Vagina (tissue), 2 donors: Measurements from ENCODE around the gene SUMO3. TPM values are rescaled to one million over a fixed set of nuclear protein-coding genes. Genes with fewer than 3 reads are reported as not detected.

ENCODE experiments used
- DNase-seq, 2 donors: peaks; one replicate each; pipeline ENCODE4 v3.0.0-alpha.2; 2017; ENCODE audit errors: extremely low spot score in 2 of 2
- H3K27ac ChIP-seq: fragments of 200-600 bp; sonication (generic); one replicate; pipeline ENCODE4 v1.5.1; 2019
- H3K27me3 ChIP-seq: fragments of 200-600 bp; sonication (generic); one replicate; pipeline ENCODE4 v1.5.1; 2019
- H3K36me3 ChIP-seq, 2 donors: fragments of 200-600 bp; sonication (generic); one replicate each; pipeline ENCODE4 v1.5.1; 2017 to 2019
- H3K4me1 ChIP-seq: fragments of 200-600 bp; sonication (generic); one replicate; pipeline ENCODE4 v1.5.1; 2019
- H3K4me3 ChIP-seq, 2 donors: fragments of 200-600 bp; sonication (generic); 1 replicate in 1 of 2; 2 replicates in 1 of 2; pipeline ENCODE4 v1.5.1; 2016 to 2019
- H3K9me3 ChIP-seq: fragments of 200-600 bp; sonication (generic); one replicate; pipeline ENCODE4 v1.5.1; 2019
- POLR2A ChIP-seq, 2 donors: fragments of 450-650 bp; IDR thresholded peaks; one replicate each; pipeline ENCODE4 v1.6.1; 2017; ENCODE audit warnings: antibody characterized with exemption in 2 of 2, mild to moderate bottlenecking in 2 of 2, moderate library complexity in 2 of 2
- POLR2AphosphoS5 ChIP-seq, 2 donors: sonication (generic); formaldehyde crosslinking; IDR thresholded peaks; one replicate each; pipeline ENCODE4 v1.9.0; 2017; ENCODE audit warnings: antibody characterized with exemption in 2 of 2, mild to moderate bottlenecking in 2 of 2, low read depth in 1 of 2; ENCODE audit not compliant: insufficient read depth in 1 of 2
- intact Hi-C: fragments of 100-400 bp; cut with DNase I; formaldehyde crosslinking; loops from one replicate; pipeline ENCODE4 v1.15.1; 2023
- total RNA-seq: library from RNA; depleted of rRNA; stranded (reverse); fragments of >200 nt; gene quantifications from one replicate; pipeline ENCODE4 v1.2.3, GENCODE V29; 2016
- TF ChIP-seq, protein P1 (sequence below), 3 experiments: fragments of 450-650 bp in 2 of 3; fragments of 200-600 bp in 1 of 3; sonication (generic) in 1 of 3; IDR thresholded peaks; one replicate each; pipeline ENCODE4 v1.5.1; 2017 to 2019; ENCODE audit warnings: antibody characterized with exemption in 3 of 3, mild to moderate bottlenecking in 2 of 3, moderate library complexity in 2 of 3

SUMO3 gene
- total RNA-seq, 1 donor from 2014 or later: 70.0 TPM

DNA sequence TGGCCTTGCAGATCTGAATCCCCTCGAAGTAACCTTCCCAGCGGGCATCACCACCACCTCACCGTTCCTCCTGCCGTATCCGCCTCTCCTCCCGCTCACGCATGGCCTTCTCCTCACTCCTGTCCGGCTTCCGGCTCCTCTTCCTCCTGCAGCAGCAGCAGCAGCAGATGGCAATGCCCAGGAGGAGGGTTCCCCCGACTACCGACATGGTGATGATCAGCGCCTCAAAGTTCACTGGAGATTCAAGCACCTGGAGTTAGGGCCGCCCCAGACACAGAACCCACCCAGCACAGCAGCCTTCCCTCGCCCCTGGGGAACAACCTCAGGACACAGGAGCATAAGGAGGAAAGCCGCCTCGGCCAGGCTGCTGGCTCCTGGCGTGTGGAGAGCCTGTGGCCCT, 38.3 kb upstream of the SUMO3 start:
- peaks cover 11% of the 10 kb centered on the region for H3K4me1 ChIP-seq
- H3K4me3 ChIP-seq: no peak overlapping the region
- no peak for DNase-seq
- TF ChIP-seq POLR2A (IDR thresholded peaks at IDR 0.05) (no peak), POLR2AphosphoS5 (IDR thresholded peaks at IDR 0.05; ENCODE audit: insufficient read depth in 1 of 2, low read depth in 1 of 2) (no peak)
- TF ChIP-seq, protein P1, sequence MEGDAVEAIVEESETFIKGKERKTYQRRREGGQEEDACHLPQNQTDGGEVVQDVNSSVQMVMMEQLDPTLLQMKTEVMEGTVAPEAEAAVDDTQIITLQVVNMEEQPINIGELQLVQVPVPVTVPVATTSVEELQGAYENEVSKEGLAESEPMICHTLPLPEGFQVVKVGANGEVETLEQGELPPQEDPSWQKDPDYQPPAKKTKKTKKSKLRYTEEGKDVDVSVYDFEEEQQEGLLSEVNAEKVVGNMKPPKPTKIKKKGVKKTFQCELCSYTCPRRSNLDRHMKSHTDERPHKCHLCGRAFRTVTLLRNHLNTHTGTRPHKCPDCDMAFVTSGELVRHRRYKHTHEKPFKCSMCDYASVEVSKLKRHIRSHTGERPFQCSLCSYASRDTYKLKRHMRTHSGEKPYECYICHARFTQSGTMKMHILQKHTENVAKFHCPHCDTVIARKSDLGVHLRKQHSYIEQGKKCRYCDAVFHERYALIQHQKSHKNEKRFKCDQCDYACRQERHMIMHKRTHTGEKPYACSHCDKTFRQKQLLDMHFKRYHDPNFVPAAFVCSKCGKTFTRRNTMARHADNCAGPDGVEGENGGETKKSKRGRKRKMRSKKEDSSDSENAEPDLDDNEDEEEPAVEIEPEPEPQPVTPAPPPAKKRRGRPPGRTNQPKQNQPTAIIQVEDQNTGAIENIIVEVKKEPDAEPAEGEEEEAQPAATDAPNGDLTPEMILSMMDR (IDR thresholded peaks at IDR 0.05): no peak
- no peaks in the 10 kb centered on the region for H3K9me3 ChIP-seq
- peaks cover 0 to 65% of the 10 kb centered on the region in 2 donors for H3K36me3 ChIP-seq
- H3K27me3 ChIP-seq: no peaks in the 10 kb centered on the region
- intact Hi-C loops: no loop called here
- H3K27ac ChIP-seq: no peak overlapping the region

DNA sequence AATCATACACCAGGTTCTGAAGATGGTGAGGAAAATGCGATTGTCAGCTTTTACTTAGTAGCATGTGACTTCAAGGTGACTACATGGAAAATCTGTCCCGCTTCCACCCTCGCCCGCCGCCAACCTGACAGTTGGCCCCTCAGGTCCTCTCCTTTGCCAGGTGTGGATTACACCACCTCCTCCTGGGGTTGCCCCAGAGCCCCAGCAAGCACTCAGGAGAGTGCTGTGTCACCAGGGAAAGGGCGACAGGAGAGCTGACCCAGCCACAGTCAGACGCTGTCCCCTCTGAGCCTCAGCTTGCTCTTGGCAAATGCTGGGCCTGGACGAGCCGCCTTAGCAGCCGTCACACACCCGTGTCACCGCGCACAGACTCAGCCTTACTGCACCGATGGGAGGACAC, 37.7 kb upstream of the SUMO3 start:
- intact Hi-C loops: no loop called here
- Histone ChIP-seq H3K4me3 (no peak overlapping the region), H3K27ac (no peak overlapping the region), H3K4me1 (peaks cover 11% of the 10 kb centered on the region), H3K9me3 (no peaks in the 10 kb centered on the region), H3K36me3 (peaks cover 0 to 65% of the 10 kb centered on the region in 2 donors), H3K27me3 (no peaks in the 10 kb centered on the region)
- DNase-seq: no peak
- TF ChIP-seq POLR2A (IDR thresholded peaks at IDR 0.05) (no peak), POLR2AphosphoS5 (IDR thresholded peaks at IDR 0.05; ENCODE audit: insufficient read depth in 1 of 2, low read depth in 1 of 2) (no peak)
- TF ChIP-seq, protein P1 (IDR thresholded peaks at IDR 0.05): no peak

DNA sequence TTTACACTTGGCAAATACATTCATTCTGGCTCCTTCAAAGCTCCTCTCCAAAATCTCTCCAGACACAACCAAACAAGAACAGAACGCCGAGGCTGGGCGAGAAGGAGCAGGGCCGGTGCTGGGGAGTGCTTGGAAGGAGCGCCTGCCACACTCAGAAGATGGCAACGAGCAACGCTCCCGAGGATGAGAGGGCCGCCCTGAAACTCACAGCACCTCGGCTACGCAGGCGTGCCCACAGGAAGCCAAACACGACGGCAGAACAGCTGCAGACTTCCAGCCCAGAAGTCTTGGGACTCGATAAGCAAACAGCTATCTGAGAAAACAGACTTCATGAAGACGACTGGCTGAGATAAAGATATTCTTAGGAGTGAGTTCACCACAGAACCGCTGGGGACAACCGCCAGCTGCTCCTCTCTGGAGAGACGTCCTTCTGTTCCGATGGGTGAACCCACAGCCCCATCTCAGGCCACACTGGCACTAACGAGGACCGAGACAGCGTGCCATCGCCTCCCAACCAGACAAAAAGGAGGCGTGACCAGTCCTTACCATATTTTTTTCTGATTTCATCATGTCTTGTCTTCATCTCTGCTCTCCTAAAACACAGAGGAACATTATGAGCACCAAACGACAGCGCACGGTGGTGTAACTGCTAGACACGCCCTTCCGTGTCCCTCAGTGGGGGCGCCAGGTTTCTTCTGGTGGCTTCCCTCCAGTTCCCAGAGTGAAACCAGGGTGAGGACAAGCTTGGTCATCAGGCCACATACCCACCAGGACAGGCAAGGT, 37.0 kb upstream of the SUMO3 start:
- H3K27me3 ChIP-seq: no peaks in the 10 kb centered on the region
- intact Hi-C loops: no loop called here
- no peak for DNase-seq
- no peak overlapping the region for H3K27ac ChIP-seq
- H3K36me3 ChIP-seq: peaks cover 0 to 67% of the 10 kb centered on the region in 2 donors
- no peak overlapping the region for H3K4me3 ChIP-seq
- no peaks in the 10 kb centered on the region for H3K9me3 ChIP-seq
- H3K4me1 ChIP-seq: peaks cover 11% of the 10 kb centered on the region
- no peak for TF ChIP-seq POLR2AphosphoS5 (IDR thresholded peaks at IDR 0.05; ENCODE audit: insufficient read depth in 1 of 2, low read depth in 1 of 2)
- TF ChIP-seq POLR2A (IDR thresholded peaks at IDR 0.05): no peak
- TF ChIP-seq, protein P1 (IDR thresholded peaks at IDR 0.05): no peak

DNA sequence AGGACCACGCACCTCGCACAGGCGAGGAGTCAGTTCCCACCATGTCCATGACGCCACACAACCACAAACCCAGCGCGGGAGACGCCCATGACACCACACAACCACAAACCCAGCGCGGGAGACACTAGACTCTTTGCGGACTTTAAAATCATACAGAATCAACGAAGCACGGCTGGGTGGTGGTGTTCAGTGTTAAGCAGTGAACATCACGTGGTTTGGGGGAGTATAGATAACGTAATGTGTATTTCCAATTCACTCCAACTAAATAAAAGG, 36.5 kb upstream of the SUMO3 start:
- Histone ChIP-seq H3K4me3 (no peak overlapping the region), H3K36me3 (peaks cover 0 to 67% of the 10 kb centered on the region in 2 donors), H3K27me3 (no peaks in the 10 kb centered on the region), H3K9me3 (no peaks in the 10 kb centered on the region), H3K4me1 (peaks cover 11% of the 10 kb centered on the region), H3K27ac (no peak overlapping the region)
- intact Hi-C loops: no loop called here
- TF ChIP-seq POLR2AphosphoS5 (IDR thresholded peaks at IDR 0.05; ENCODE audit: insufficient read depth in 1 of 2, low read depth in 1 of 2) (no peak), POLR2A (IDR thresholded peaks at IDR 0.05) (no peak)
- TF ChIP-seq, protein P1 (IDR thresholded peaks at IDR 0.05): no peak
- no peak for DNase-seq

DNA sequence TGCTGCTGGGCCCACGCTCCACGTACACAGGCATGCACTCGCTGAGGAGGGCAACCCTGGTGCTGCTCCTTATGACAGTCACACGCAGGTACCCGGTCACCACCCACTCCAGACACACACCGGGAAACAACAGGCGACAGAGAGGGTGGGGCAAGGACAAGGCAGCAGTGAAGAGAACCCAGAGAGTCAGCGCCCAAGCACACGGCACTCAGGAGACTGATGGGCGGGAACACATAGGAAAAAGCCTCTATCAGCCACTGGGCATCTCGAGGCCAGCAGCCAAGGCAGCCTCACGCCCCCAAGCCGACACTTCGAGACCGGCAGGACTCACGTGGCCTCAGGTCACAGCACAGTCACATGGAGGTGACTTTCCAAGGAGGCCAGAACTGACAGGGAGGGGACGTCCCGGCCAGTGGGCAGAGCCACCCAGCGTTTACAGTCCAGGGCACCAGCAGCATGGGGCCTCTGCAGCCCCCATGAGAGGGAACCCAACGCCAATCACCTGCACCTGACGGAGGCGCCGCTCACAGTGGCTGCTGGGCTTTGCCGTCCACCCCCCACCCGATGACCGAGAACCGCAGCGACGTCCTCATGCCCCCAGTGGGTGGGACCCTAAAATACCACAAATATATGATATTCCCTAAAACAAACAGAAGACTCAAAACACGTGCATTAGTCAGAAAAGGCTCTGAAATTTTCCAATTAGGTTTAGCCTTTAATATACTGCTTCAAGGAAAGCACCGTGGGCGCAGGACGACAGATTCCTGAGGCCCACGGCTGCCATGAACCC, 35.9 kb upstream of the SUMO3 start:
- no peak for DNase-seq
- H3K4me1 ChIP-seq: peaks cover 7% of the 10 kb centered on the region
- H3K36me3 ChIP-seq: peaks cover 0 to 67% of the 10 kb centered on the region in 2 donors
- TF ChIP-seq, protein P1 (IDR thresholded peaks at IDR 0.05): no peak
- TF ChIP-seq POLR2AphosphoS5 (IDR thresholded peaks at IDR 0.05; ENCODE audit: insufficient read depth in 1 of 2, low read depth in 1 of 2) (no peak), POLR2A (IDR thresholded peaks at IDR 0.05) (no peak)
- H3K27me3 ChIP-seq: no peaks in the 10 kb centered on the region
- no peak overlapping the region for H3K27ac ChIP-seq
- no peak overlapping the region for H3K4me3 ChIP-seq
- H3K9me3 ChIP-seq: no peaks in the 10 kb centered on the region
- intact Hi-C loops: no loop called here
